Kidney (tissue), 14 donors: ENCODE measurements around the gene ACTN3. TPM values are rescaled to one million over a fixed set of nuclear protein-coding genes. Genes with fewer than 3 reads are reported as not detected.

Experiments used
- DNase-seq, 5 donors: peaks; one replicate each; pipeline ENCODE4 v3.0.0-alpha.2; 2013 to 2020
- FAIRE-seq: peaks from 2 replicates; lab custom pipeline; 2012; peaks lifted over from hg19 to GRCh38; lab: Jason Lieb, UNC
- H3K27ac ChIP-seq, 2 donors: one replicate each; pipeline ENCODE4 v1.7.0; 2013; ENCODE audit warnings: low read depth in 2 of 2, low read length in 2 of 2, inconsistent platforms in 1 of 2
- H3K27me3 ChIP-seq: one replicate; pipeline ENCODE4 v1.7.1; 2013; ENCODE audit warnings: low read length, inconsistent platforms; ENCODE audit not compliant: control insufficient read depth, insufficient read depth
- H3K36me3 ChIP-seq, 3 donors: one replicate each; pipeline versions ENCODE4 v1.7.0 to v1.7.1; 2013; ENCODE audit warnings: low read length in 3 of 3, control low read depth in 1 of 3, inconsistent platforms in 1 of 3; ENCODE audit not compliant: insufficient read depth in 3 of 3, control insufficient read depth in 2 of 3
- H3K4me1 ChIP-seq, 3 donors: one replicate each; pipeline versions ENCODE4 v1.7.0 to v1.7.1; 2013; ENCODE audit warnings: low read length in 3 of 3, inconsistent platforms in 1 of 3, low read depth in 1 of 3; ENCODE audit not compliant: control insufficient read depth in 2 of 3, insufficient read depth in 2 of 3
- H3K4me3 ChIP-seq, 3 donors: one replicate each; pipeline versions ENCODE4 v1.7.0 to v1.8.1; 2013; ENCODE audit warnings: low read length in 3 of 3, control low read depth in 1 of 3, inconsistent platforms in 1 of 3
- H3K9ac ChIP-seq, 3 donors: one replicate each; pipeline versions ENCODE4 v1.7.0 to v1.7.1; 2013; ENCODE audit warnings: low read length in 3 of 3, control low read depth in 1 of 3, inconsistent platforms in 1 of 3
- H3K9me3 ChIP-seq, 3 donors: one replicate each; pipeline versions ENCODE4 v1.7.0 to v1.7.1; 2013; ENCODE audit warnings: low read length in 3 of 3, control low read depth in 1 of 3, inconsistent platforms in 1 of 3; ENCODE audit not compliant: control insufficient read depth in 2 of 3, insufficient read depth in 1 of 3
- intact Hi-C: fragments of 100-400 bp; cut with DNase I; formaldehyde crosslinking; loops from one replicate; pipeline ENCODE4 v1.11.1; 2022
- polyA plus RNA-seq: library from polyadenylated mRNA; stranded (reverse); fragments of 350-450 nt; fragmentation: Illumina TruSeq; extraction: RNeasy Lipid Tissue Mini Kit (QIAGEN cat#74804); gene quantifications from one replicate; pipeline ENCODE4 v1.2.3, GENCODE V29; 2014; ENCODE audit warnings: low read depth, low replicate concordance; ENCODE audit not compliant: insufficient read depth
- total RNA-seq: library from RNA; stranded (reverse); fragmentation: NEBNext Ultra II Directional; extraction: Animal tissue kit (Norgen Biotek cat#: 25700); gene quantifications from one replicate; pipeline ENCODE4 v1.2.1, GENCODE V29; 2021
- TF ChIP-seq, protein P1 (sequence below): IDR thresholded peaks from 3 replicates; pipeline ENCODE4 v1.5.1; 2012; ENCODE audit warnings: mild to moderate bottlenecking, moderate library complexity, borderline replicate concordance; ENCODE audit not compliant: insufficient read depth; ENCODE audit errors: extremely low read depth
- donor health status: control.
- donor health status: control.
- donor health status: control.
- donor health status: control.
- donor health status: control.
- donor health status: DM: yes; HTN: yes; CAD: no.
- donor health status: Normal renal cell carcinoma (clear cell type).

Gene ACTN3
- total and polyA plus RNA-seq, 2 donors from 2014 or later, result 0.16 TPM; not detected in 1

DNA sequence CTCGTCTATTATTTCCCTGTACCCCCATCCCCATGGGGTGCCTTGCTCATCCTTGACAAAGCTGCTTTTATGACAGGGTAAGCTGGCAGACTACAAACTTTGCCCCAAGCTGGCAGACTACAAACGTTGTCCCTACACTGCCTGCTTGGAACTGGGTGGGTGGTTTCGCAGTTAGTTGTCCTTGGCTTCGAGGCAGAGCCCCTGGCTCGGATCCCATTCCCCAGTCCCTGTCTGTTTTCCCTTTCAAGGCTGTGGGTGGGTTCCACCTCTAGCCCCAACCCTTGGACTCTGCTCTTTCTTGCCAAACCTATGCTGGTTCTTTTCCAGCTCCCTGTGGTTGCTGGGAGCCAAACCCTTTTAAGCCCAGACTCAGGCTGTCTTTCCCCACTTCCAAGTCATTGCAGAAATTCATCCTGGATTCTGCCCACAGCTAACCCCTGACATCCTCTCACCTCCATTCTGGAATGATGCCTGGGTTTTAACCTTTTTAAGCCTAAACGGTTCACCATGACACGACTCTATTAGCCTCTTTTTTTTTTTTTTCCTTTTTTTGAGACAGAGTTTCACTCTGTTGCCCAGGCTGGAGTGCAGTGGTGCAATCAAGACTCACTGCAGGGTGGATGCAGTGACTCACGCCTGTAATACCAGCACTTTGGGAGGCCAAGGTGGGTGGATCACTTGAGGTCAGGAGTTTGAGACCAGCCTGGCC lies 60.6 kb downstream of the ACTN3 start:
- peaks cover 0 to 12% (median 2%) of the 10 kb centered on the region in 3 donors for H3K36me3 ChIP-seq
- TF ChIP-seq, protein P1, sequence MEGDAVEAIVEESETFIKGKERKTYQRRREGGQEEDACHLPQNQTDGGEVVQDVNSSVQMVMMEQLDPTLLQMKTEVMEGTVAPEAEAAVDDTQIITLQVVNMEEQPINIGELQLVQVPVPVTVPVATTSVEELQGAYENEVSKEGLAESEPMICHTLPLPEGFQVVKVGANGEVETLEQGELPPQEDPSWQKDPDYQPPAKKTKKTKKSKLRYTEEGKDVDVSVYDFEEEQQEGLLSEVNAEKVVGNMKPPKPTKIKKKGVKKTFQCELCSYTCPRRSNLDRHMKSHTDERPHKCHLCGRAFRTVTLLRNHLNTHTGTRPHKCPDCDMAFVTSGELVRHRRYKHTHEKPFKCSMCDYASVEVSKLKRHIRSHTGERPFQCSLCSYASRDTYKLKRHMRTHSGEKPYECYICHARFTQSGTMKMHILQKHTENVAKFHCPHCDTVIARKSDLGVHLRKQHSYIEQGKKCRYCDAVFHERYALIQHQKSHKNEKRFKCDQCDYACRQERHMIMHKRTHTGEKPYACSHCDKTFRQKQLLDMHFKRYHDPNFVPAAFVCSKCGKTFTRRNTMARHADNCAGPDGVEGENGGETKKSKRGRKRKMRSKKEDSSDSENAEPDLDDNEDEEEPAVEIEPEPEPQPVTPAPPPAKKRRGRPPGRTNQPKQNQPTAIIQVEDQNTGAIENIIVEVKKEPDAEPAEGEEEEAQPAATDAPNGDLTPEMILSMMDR, result no peak
- H3K27ac ChIP-seq, result peak overlapping the region in 1 of 2 donors; percentile 19
- peaks cover 0 to 3% (median 2%) of the 10 kb centered on the region in 3 donors for H3K4me1 ChIP-seq
- FAIRE-seq (no peak), DNase-seq (no peak)
- intact Hi-C loops, result no loop called here
- H3K9ac ChIP-seq, result no peak overlapping the region
- H3K27me3 ChIP-seq, result no peaks in the 10 kb centered on the region
- H3K9me3 ChIP-seq, result no peaks in the 10 kb centered on the region
- H3K4me3 ChIP-seq, result no peak overlapping the region

DNA sequence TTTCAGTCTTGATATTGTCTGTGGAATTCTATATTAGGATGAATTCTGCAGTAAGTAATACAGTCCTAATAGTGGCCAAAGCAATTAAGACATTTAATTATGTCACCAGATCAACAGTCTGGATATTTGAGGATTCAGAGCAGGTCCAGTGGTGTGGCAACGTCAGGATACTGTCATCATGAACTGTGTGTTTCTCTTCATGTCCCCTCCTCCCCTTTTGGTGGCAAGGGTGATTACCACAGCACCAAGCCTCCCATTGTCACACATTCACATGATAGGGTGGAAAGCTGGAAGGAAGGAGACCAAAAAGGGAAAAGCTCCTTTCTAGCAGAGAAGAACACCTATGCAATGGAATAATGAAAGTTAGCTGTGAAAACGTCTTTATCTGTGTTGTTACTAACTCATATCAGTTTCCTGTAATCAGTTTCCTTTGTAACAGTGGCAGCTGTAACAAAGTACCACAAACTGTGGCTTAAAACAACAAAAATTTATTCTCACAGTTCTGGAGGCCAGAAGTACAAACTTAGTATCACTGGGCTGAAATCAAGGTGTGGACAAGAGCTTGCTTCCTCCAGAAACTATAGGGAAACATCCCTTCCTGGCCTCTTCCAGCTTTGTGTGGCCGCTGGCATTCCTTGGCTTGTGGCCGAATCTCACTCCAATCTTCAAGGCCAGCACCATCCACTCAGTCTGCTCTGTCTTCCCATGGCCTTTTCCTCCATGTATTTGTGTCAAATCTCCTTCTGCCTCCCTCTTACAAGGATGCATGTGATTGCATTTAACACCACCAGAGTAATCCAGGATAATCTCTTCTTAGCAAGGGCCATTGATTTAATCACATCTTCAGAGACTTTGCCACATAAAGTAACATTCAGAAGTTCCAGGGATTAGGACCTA lies 63.3 kb downstream of the ACTN3 start:
- intact Hi-C loops, result no loop called here
- DNase-seq (no peak), FAIRE-seq (no peak)
- Histone ChIP-seq H3K9ac (no peak overlapping the region), H3K9me3 (no peaks in the 10 kb centered on the region), H3K4me1 (no peaks in the 10 kb centered on the region), H3K36me3 (peaks cover 0 to 7% (median 2%) of the 10 kb centered on the region in 3 donors), H3K27me3 (no peaks in the 10 kb centered on the region), H3K27ac (no peak overlapping the region), H3K4me3 (no peak overlapping the region)
- TF ChIP-seq, protein P1, result no peak

DNA sequence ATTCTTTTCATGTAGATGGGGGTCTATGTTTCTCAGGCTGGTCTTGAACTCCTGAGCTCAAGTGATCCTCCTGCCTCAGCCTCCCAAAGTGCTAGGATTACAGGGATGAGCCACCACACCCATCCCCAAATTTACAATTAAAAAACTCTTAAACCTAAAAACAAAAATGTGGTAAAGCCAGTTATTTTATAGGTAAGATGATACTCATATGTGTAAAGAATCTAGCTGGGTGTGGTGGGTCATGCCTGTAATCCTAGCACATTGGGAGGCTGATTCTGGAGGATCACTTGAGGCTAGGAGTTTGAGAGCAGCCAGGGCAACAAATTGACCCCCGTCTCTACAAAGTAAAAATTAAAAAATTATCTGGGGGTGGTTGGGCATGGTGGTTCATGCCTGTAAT lies 65.8 kb downstream of the ACTN3 start:
- Histone ChIP-seq H3K36me3 (no peaks in the 10 kb centered on the region), H3K4me1 (no peaks in the 10 kb centered on the region), H3K9ac (no peak overlapping the region), H3K4me3 (no peak overlapping the region), H3K9me3 (no peaks in the 10 kb centered on the region), H3K27ac (no peak overlapping the region), H3K27me3 (no peaks in the 10 kb centered on the region)
- TF ChIP-seq, protein P1, result no peak
- intact Hi-C loops, result no loop called here
- no peak for DNase-seq
- FAIRE-seq, result no peak

Other genes starting within 250 kb of the ACTN3 start
- gene CD248, start 229.9 kb upstream of the ACTN3 start, total RNA-seq, result 22.9 TPM
- gene CD248, start 229.9 kb upstream of the ACTN3 start, polyA plus RNA-seq, result 14.8 TPM
- 9.2 TPM for gene RIN1, start 210.5 kb upstream of the ACTN3 start, total RNA-seq
- gene RIN1, start 210.5 kb upstream of the ACTN3 start, polyA plus RNA-seq, result 2.3 TPM
- 32.8 TPM for gene BRMS1, start 201.8 kb upstream of the ACTN3 start, total RNA-seq
- gene BRMS1, start 201.8 kb upstream of the ACTN3 start, polyA plus RNA-seq, result 69.7 TPM
- gene B4GAT1, start 199.3 kb upstream of the ACTN3 start, total RNA-seq, result 21.7 TPM
- gene B4GAT1, start 199.3 kb upstream of the ACTN3 start, polyA plus RNA-seq, result 59.9 TPM
- 10.4 TPM for gene SLC29A2, start 175.1 kb upstream of the ACTN3 start, total RNA-seq
- 17.5 TPM for gene SLC29A2, start 175.1 kb upstream of the ACTN3 start, polyA plus RNA-seq
- gene NPAS4, start 125.9 kb upstream of the ACTN3 start, total RNA-seq, result 0.19 TPM
- not detected for gene NPAS4, start 125.9 kb upstream of the ACTN3 start, polyA plus RNA-seq
- gene MRPL11, start 108.1 kb upstream of the ACTN3 start, total RNA-seq, result 34.1 TPM
- gene MRPL11, start 108.1 kb upstream of the ACTN3 start, polyA plus RNA-seq, result 97.3 TPM
- gene PELI3, start 80.0 kb upstream of the ACTN3 start, total RNA-seq, result 8.1 TPM
- 9.1 TPM for gene PELI3, start 80.0 kb upstream of the ACTN3 start, polyA plus RNA-seq
- gene DPP3, start 66.5 kb upstream of the ACTN3 start, total RNA-seq, result 41.7 TPM
- 32.9 TPM for gene DPP3, start 66.5 kb upstream of the ACTN3 start, polyA plus RNA-seq
- gene BBS1, start 36.3 kb upstream of the ACTN3 start, total RNA-seq, result 85.4 TPM
- gene BBS1, start 36.3 kb upstream of the ACTN3 start, polyA plus RNA-seq, result 30.1 TPM
- 18.7 TPM for gene ZDHHC24, start 855 bp upstream of the ACTN3 start, total RNA-seq
- gene ZDHHC24, start 855 bp upstream of the ACTN3 start, polyA plus RNA-seq, result 13.2 TPM
- gene CTSF, start 21.7 kb downstream of the ACTN3 start, total RNA-seq, result 58.0 TPM
- gene CTSF, start 21.7 kb downstream of the ACTN3 start, polyA plus RNA-seq, result 80.4 TPM
- gene CCDC87, start 46.2 kb downstream of the ACTN3 start, total RNA-seq, result 1.0 TPM
- 0.13 TPM for gene CCDC87, start 46.2 kb downstream of the ACTN3 start, polyA plus RNA-seq
- gene CCS, start 46.3 kb downstream of the ACTN3 start, total RNA-seq, result 40.7 TPM
- gene CCS, start 46.3 kb downstream of the ACTN3 start, polyA plus RNA-seq, result 78.7 TPM
- 80.6 TPM for gene RBM14, start 69.7 kb downstream of the ACTN3 start, total RNA-seq
- 35.9 TPM for gene RBM14, start 69.7 kb downstream of the ACTN3 start, polyA plus RNA-seq
- gene RBM4, start 91.8 kb downstream of the ACTN3 start, total RNA-seq, result 125 TPM
- 168 TPM for gene RBM4, start 91.8 kb downstream of the ACTN3 start, polyA plus RNA-seq
- gene RBM4B, start 131.0 kb downstream of the ACTN3 start, total RNA-seq, result 18.2 TPM
- 20.8 TPM for gene RBM4B, start 131.0 kb downstream of the ACTN3 start, polyA plus RNA-seq
- gene SPTBN2, start 182.3 kb downstream of the ACTN3 start, total RNA-seq, result 64.9 TPM
- gene SPTBN2, start 182.3 kb downstream of the ACTN3 start, polyA plus RNA-seq, result 69.8 TPM